Limb (tissue), 2 donors: ENCODE measurements around the gene KIF18A.
A peak's percentile ranks its signal among the peaks of the same experiment; 100 is the strongest.

Experiments
- DNase-seq, 2 donors: peaks; one replicate each; pipeline ENCODE4 v3.0.0-alpha.2; 2016; ENCODE audit errors: extremely low spot score in 2 of 2

The KIF18A gene

GRCh38 chr11:28043930-28044709 lies 63.8 kb downstream of the KIF18A start:
- no peak for DNase-seq

DNA sequence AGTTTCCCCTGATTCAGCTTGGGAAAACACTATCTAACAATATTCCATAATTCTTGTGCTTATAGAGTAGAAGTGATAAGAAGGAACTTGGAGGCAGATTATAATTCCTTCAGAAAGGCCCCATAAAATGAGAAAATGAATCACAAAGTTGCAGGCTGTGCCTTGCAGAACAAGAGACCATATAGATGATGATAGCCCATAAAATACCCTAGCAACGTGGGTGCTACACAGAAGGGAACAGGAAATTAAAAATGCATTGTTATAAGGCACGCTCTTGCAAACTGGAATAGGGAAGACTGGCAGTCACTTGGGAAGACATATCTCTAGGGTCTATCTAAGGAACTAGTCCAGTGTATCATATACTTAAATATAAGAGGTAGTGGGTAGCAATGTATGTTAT lies 67.6 kb downstream of the KIF18A start:
- DNase-seq = no peak

DNA sequence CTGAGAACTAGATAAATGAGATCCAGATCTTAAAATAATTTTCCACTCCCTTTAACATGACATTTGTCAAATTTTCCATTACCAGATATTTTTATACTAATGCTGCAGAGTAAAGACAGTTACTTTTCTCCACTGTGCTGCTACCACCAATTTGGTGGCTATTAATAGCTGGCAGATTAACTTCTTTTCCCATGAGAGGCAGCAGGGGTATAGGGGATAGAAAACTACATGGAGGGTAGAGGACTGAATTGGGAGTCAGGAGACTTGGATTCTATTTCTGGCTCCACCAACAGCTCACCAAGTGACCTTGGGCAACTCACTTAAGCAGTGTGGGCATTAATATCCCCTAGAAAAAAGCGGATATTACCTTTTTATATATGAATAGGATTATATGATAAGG lies 69.2 kb downstream of the KIF18A start:
- DNase-seq = peak in 1 of 2 donors; percentile 4

DNA sequence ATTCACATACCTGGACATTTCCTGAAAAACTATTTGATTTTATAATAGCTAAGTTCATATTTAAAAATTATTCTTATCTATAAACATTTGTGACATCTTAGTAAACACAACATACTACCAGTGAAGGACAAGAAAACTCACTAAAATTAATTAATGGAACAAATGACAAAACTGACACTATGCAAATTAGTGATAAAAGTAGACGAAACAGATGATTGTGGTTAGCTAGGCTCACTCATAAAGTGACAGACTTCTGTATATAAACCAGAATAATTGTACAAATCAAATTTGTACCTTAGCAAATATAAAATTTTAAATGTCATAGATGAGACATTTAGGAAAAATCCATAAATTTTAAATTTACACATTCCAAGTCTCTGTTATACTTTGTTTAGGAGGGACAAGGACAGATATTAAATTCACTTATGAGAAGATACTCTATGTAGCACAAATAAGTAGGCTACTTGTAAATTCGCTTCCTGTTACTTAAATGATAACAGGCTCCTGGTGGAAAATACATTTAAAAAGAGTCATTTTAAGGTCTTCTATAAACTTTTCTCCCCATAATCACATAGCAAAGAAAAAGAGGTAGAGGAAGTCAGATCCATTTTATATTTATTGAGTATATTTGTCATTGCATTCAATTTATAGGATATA lies 81.2 kb downstream of the KIF18A start:
- no peak for DNase-seq

GRCh38 chr11:28017816-28018215 lies 90.1 kb downstream of the KIF18A start:
- no peak for DNase-seq

DNA sequence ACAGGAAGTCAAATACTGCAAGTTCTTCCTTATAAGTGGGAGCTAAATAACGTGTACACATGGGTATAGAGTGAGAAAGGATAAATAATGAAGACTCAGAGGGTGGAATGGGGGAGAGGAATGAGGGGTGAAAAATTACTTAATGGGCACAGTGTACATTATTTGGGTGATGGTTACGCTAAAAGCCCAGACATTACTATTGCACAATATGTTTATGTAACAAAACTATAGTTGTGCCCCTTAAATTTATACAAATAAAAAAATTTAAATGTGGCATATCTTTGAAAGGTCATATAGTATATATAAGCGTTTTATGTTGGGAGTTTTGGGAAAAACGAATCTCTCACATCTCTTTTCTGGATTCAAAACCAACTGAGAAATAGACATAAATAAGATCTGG lies 96.1 kb downstream of the KIF18A start:
- DNase-seq = no peak

- no peak for DNase-seq
Measured at GRCh38 chr11:28009996-28010395, 98.0 kb downstream of the KIF18A start.

DNA sequence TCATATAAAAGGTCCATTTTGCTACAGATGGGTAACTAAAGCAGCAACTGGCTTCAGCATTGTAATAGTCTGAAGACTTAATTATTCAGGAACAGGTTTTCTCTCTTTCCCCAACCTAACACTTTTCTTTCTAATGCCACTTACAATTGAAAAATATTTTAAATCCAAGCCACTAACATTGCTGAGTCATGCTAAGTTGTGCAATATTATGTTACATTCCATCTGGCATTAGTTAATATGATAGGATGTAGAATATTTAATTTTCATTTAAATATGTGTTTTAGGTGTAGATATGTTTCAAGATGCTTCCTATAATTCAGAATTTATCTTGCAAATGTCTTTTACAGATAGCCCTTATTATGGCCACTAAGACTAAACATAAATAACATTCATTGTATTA lies 98.6 kb downstream of the KIF18A start:
- no peak for DNase-seq

DNA sequence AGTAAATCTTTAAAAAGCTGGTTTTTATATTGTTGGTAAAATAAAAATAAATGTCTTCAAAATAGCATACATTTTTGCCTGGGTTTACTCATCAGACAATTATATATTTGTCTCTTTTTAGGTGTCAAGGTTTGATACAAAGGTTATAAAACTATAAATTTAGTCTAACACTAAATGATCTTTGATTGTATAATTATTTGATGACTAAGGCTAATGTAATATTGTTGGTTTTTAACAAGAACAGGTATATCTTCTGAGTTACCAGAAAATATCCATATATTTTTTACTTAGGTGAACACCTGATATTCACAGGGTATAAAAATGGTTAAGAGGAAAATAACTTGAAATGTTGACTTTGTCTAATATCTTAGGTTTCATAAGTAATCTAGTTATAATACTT lies 104.3 kb downstream of the KIF18A start:
- no peak for DNase-seq

- no peak for DNase-seq
Measured at GRCh38 chr11:27998552-27998951, 109.4 kb downstream of the KIF18A start.

GRCh38 chr11:27997344-27997743 lies 110.6 kb downstream of the KIF18A start:
- DNase-seq = no peak

GRCh38 chr11:27996066-27996465 lies 111.9 kb downstream of the KIF18A start:
- no peak for DNase-seq

DNA sequence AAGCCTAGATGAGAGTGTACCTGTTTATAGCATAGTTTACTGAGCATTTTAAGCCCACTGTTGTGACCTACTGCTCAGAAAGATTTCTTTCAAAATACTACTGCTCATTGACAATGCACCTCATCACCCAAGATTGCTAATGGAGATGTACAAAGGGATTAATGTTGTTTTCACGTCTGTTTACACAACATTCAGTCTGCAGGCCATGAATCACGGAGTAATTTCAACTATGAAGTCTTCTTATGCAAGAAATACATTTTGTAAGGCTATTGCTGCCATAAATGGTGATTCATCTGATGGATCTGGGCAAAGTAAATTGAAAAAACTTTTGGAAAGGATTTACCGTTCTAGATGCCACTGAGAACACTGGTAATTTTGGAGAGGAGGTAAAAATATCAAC lies 112.9 kb downstream of the KIF18A start:
- DNase-seq = no peak

GRCh38 chr11:27991736-27992135 lies 116.2 kb downstream of the KIF18A start:
- no peak for DNase-seq

DNA sequence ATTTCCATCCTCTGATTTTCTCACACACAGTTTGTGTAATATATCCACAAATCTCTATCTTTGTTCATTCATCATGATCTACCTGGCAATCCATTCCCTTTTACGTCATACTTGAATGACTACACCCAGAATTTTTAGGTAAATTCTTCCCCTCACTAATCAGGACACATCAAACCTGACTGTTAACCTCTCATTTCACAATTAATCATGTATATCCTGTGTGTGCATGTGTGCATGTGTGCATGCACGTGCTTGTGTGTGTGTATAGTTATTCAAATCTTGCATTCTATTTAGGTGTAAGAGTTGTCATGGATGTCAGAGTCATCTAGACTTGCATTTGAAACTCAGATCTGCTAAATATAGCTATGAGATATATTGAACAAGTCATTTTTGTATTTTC lies 130.4 kb downstream of the KIF18A start:
- DNase-seq = no peak

DNA sequence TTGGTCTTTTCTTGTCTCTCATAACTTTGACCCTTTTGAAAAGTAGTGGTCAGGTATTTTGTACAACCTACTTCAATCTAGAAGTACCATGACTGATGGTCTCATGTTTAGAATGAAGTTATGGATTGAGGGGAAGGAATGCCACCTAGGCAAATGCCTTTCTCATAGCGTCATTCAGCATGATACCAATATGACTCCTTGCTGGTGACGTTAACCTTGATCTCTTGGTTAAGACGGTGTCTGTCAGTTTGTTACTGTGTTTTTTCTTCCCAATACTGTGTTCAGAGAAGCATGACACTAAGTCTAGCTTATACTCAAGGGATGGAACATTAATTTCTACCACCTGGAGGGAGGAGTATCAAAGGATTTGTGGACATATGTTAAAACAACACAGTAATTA lies 130.9 kb downstream of the KIF18A start:
- no peak for DNase-seq

- no peak for DNase-seq
Measured at GRCh38 chr11:27976262-27976661, 131.7 kb downstream of the KIF18A start.

- no peak for DNase-seq
Measured at GRCh38 chr11:27973851-27974536, 134.0 kb downstream of the KIF18A start.

GRCh38 chr11:27972522-27973170 lies 135.3 kb downstream of the KIF18A start:
- no peak for DNase-seq

DNA sequence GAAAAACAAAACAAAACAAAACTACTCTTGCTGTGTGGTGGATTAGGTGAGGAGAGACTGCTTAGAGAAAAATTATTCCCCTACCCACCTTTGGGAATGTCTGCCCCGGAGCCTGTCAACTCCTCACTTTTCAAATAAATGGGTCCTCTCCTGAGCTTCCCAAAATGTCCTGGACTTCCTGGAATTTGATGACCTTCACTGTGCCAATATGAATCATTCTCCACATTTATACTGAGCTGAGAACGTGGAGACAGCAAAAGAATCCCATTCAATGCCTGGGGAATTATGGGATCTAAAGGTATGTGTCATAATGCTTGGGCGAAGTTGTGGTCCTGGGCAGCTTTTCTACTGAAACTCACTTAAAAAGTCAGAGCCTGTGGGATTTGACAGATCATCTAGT lies 136.8 kb downstream of the KIF18A start:
- no peak for DNase-seq
